Thyroid gland (tissue), 4 donors: Measurements from ENCODE around the gene PDGFRA. TPM values are rescaled to one million over a fixed set of nuclear protein-coding genes. Genes with fewer than 3 reads are reported as not detected.
A peak's percentile ranks its signal among the peaks of the same experiment; 100 is the strongest.

Source experiments
- DNase-seq, 2 donors: peaks; one replicate each; pipeline ENCODE4 v3.0.0-alpha.2; 2019
- H3K27ac ChIP-seq, 3 donors: fragments of 200-600 bp; sonication (generic); 1 replicate in 2 of 3; 2 replicates in 1 of 3; pipeline ENCODE4 v1.5.1; 2016 to 2019; ENCODE audit warnings: mild to moderate bottlenecking in 1 of 3, moderate library complexity in 1 of 3
- H3K27me3 ChIP-seq: fragments of 200-600 bp; sonication (generic); one replicate; pipeline ENCODE4 v1.5.1; 2019
- H3K36me3 ChIP-seq, 2 donors: fragments of 200-600 bp; sonication (generic); one replicate each; pipeline ENCODE4 v1.5.1; 2016 to 2019
- H3K4me1 ChIP-seq, 2 donors: fragments of 200-600 bp; sonication (generic); one replicate each; pipeline ENCODE4 v1.5.1; 2017 to 2019
- H3K4me3 ChIP-seq, 3 donors: fragments of 200-600 bp; sonication (generic); replicated peaks in 1 of 3; 1 replicate in 2 of 3; 2 replicates in 1 of 3; pipeline ENCODE4 v1.5.1; 2016; ENCODE audit warnings: mild to moderate bottlenecking in 1 of 3
- H3K9me3 ChIP-seq: fragments of 200-600 bp; sonication (generic); one replicate; pipeline ENCODE4 v1.5.1; 2017
- POLR2A ChIP-seq, 2 donors: fragments of 450-650 bp; IDR thresholded peaks; one replicate each; pipeline ENCODE4 v1.6.1; 2017; ENCODE audit warnings: antibody characterized with exemption in 2 of 2, mild to moderate bottlenecking in 2 of 2, moderate library complexity in 1 of 2
- WGBS, 2 donors: methylation state at CpG; one replicate each; pipeline ENCODE4 v1.1.5; 2017; 5-methylcytosine and 5-hydroxymethylcytosine counted together
- intact Hi-C: fragments of 100-400 bp; cut with DNase I; formaldehyde crosslinking; loops from one replicate; pipeline ENCODE4 v1.15.1; 2023
- total RNA-seq, 4 donors: library from RNA; depleted of rRNA; stranded (reverse); fragments of >200 nt; gene quantifications; one replicate each; pipeline ENCODE4 v1.2.3, GENCODE V29; 2016
- TF ChIP-seq, protein P1 (sequence below), 6 experiments: fragments of 200-600 bp in 3 of 6; fragments of 450-650 bp in 3 of 6; sonication (generic) in 3 of 6; IDR thresholded peaks; one replicate each; pipeline ENCODE4 v1.5.1; 2016 to 2019; ENCODE audit warnings: antibody characterized with exemption in 6 of 6, mild to moderate bottlenecking in 2 of 6, inconsistent platforms in 1 of 6, moderate library complexity in 1 of 6

The PDGFRA gene
- total RNA-seq, 4 donors from 2014 or later, result 33.1 to 108 (median 64.3) TPM

DNA sequence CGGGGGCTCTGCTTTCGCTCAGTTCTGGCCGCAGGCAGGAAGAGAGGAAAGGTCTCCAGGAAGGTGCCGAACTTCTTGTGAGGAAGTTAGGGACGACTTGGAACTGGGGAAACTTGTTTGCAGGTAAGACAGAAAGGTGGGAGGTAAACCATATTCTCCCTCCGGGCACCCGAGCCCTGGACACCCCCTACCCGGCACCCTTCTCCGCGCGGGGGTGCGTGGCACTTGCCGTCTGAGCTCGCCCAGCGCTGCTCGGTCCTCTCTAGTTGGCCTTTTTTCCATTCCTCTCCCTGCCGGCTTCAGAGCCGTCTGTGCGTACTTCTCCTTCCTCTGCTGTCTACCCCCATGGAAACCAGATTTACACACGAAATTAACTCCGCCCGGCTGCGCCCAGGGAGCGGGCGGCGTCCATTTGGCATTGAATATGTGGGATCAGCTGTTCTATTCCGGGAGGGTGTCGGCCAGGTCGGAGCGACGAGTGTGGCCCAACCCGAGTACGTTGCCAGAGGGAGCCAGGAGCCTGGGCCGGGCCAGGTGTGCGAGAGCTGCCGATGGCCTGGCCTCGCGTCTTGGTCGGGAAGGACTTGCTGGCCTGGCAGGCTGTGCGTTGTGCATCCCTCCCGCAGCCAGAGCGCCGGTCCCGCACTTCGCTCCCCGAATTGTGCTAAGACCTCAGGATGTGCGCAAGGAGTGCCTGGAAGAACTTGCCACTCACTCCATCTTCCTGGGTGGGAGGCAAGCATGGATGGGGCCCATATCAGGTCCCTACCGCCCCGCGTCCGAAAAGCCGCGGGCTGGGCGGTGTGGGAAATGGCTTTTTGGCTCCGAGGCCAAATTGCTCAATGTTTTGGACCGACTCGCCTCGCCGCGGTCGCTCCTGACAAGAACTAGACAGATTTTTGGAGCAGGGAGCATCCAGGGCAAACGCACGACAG, 1.7 kb downstream of the PDGFRA start:
- H3K4me1 ChIP-seq, result peaks cover 47 to 71% of the 10 kb centered on the region in 2 donors
- H3K27me3 ChIP-seq, result peaks cover 49% of the 10 kb centered on the region
- intact Hi-C loops, result loop anchor here (2.0 to 5.0 kb wide), 3 partner anchors 322 to 1033 kb away; no protein-coding TSS in a partner anchor
- no peak for DNase-seq
- H3K9me3 ChIP-seq, result no peaks in the 10 kb centered on the region
- H3K27ac ChIP-seq, result peak overlapping the region in 2 of 3 donors; percentile 30 to 32
- 4% methylated on average over 47 to 49 of the region's 63 CpGs for WGBS, 2 donors
- no peak for TF ChIP-seq POLR2A (IDR thresholded peaks at IDR 0.05)
- TF ChIP-seq, protein P1, sequence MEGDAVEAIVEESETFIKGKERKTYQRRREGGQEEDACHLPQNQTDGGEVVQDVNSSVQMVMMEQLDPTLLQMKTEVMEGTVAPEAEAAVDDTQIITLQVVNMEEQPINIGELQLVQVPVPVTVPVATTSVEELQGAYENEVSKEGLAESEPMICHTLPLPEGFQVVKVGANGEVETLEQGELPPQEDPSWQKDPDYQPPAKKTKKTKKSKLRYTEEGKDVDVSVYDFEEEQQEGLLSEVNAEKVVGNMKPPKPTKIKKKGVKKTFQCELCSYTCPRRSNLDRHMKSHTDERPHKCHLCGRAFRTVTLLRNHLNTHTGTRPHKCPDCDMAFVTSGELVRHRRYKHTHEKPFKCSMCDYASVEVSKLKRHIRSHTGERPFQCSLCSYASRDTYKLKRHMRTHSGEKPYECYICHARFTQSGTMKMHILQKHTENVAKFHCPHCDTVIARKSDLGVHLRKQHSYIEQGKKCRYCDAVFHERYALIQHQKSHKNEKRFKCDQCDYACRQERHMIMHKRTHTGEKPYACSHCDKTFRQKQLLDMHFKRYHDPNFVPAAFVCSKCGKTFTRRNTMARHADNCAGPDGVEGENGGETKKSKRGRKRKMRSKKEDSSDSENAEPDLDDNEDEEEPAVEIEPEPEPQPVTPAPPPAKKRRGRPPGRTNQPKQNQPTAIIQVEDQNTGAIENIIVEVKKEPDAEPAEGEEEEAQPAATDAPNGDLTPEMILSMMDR (IDR thresholded peaks at IDR 0.05), result no peak
- H3K36me3 ChIP-seq, result no peaks in the 10 kb centered on the region
- peak overlapping the region in 1 of 3 donors; percentile 26 for H3K4me3 ChIP-seq

DNA sequence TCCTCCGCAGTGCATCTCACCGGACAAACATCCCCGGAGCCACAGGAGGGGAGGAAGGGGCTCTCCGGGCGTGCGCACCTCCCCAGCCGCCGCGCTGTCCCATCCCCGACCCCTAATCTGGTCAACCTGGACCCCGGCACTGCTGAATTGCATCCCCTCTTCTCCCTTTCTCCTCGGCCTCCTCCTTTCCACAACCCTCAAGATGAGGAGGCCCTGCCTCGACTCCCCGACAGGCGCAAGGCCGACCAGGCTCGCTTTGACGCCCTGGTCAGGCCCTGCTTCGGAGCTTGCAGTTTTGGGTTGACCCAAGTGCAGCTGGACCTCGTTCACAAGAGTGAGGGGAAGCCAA, 2.3 kb downstream of the PDGFRA start:
- intact Hi-C loops, result loop anchor here (2.0 to 5.0 kb wide), 3 partner anchors 323 to 1034 kb away; no protein-coding TSS in a partner anchor
- WGBS, 2 donors, result 7 to 11% methylated on average over 16 to 18 of the region's 20 CpGs
- Histone ChIP-seq H3K36me3 (no peaks in the 10 kb centered on the region), H3K4me3 (peak overlapping the region in 1 of 3 donors; percentile 26), H3K4me1 (peaks cover 45 to 65% of the 10 kb centered on the region in 2 donors), H3K9me3 (no peaks in the 10 kb centered on the region), H3K27me3 (peaks cover 47% of the 10 kb centered on the region), H3K27ac (no peak overlapping the region)
- TF ChIP-seq, protein P1 (IDR thresholded peaks at IDR 0.05), result no peak
- TF ChIP-seq POLR2A (IDR thresholded peaks at IDR 0.05), result no peak
- no peak for DNase-seq

DNA sequence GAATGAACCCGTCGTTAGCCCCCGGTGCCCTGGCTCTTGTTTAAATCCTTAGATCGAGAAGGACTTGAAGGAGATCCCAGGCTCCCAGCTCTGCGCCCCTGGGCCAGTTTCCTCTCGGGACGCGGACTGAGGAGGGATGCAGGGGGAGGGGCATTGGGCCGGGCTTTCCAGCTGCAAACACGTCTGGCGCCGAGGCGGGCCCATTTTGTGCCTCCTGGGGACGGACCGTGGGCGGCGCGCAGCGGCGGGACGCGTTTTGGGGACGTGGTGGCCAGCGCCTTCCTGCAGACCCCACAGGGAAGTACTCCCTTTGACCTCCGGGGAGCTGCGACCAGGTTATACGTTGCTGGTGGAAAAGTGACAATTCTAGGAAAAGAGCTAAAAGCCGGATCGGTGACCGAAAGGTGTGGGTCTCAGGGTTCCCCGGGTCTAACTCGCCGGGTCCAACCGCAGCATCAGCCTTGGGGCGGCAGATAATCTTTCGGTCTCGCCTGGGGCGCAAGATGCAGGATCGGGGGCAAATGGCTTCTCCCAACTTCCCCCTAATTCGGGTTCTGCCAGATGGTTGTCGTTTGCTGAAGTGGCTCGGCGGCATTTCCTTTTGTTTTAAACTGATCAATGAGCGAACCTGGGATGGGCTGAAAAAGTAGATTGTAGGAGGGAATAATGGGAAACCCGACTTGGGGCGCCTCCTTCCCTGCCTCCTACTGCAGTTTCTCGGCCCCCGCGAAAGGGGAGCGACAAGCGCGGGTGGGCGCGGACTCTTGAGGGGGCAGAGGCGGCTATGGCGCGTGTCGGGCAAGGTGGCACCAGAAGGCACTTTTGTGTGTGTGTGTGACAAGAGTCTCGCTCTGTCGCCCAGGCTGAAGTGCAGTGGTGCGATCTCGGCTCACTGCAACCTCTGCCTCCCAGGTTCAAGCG, 2.9 kb downstream of the PDGFRA start:
- peak overlapping the region in 1 of 3 donors; percentile 17 for H3K27ac ChIP-seq
- TF ChIP-seq POLR2A (IDR thresholded peaks at IDR 0.05), result no peak
- TF ChIP-seq, protein P1 (IDR thresholded peaks at IDR 0.05), result no peak
- no peaks in the 10 kb centered on the region for H3K36me3 ChIP-seq
- peak overlapping the region in 1 of 3 donors; percentile 26 for H3K4me3 ChIP-seq
- peaks cover 39 to 58% of the 10 kb centered on the region in 2 donors for H3K4me1 ChIP-seq
- no peaks in the 10 kb centered on the region for H3K9me3 ChIP-seq
- H3K27me3 ChIP-seq, result peaks cover 41% of the 10 kb centered on the region
- intact Hi-C loops, result loop anchor here (2.0 to 5.0 kb wide), 3 partner anchors 323 to 1035 kb away; no protein-coding TSS in a partner anchor
- no peak for DNase-seq
- 4 to 5% methylated on average over 44 to 54 of the region's 63 CpGs for WGBS, 2 donors

DNA sequence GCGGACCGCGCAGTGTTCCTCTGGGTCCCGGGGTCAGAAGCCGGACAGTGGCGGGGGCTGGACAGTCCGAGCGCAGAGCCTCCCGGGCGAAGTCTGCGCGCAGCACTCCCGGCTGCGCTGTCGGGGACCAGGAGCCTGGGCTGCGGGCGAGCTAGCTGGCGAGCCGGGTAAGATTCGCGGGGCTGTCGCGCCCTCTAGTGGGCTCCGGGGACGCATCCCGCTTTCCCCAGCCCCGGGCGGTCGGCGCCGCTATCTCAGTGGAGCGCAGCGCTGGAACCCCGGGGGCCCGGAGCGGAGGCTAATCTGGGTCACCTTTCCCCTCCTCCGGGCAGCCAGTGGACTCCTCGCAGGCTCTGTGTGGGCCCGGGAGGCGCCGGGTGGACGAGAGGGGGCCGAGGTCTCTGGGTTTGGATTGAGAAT, 4.2 kb downstream of the PDGFRA start:
- intact Hi-C loops, result loop anchor here (5.0 kb wide), 2 partner anchors 741 to 1036 kb away; no protein-coding TSS in a partner anchor
- Histone ChIP-seq H3K27ac (peak overlapping the region in 2 of 3 donors; percentile 49 to 55), H3K4me3 (peak overlapping the region in 1 of 3 donors; percentile 47), H3K4me1 (peaks cover 31 to 46% of the 10 kb centered on the region in 2 donors), H3K27me3 (peaks cover 37% of the 10 kb centered on the region), H3K9me3 (no peaks in the 10 kb centered on the region), H3K36me3 (no peaks in the 10 kb centered on the region)
- TF ChIP-seq, protein P1 (IDR thresholded peaks at IDR 0.05), result peak; percentile 53 to 84 (median 75)
- TF ChIP-seq POLR2A (IDR thresholded peaks at IDR 0.05), result no peak
- peak; percentile 77 to 84 for DNase-seq
- 2% methylated on average over 7 of the region's 43 CpGs; no CpG with 5 or more reads in 1 of the 2 donors for WGBS, 2 donors
